Fibroblast of lung (primary cell): ENCODE results near the gene LRRC10B.

Source experiments
- EZH2 ChIP-seq: IDR thresholded peaks from 2 replicates; pipeline ENCODE4 v1.5.1; 2012; ENCODE audit warnings: low read length, control low read depth, mild to moderate bottlenecking; ENCODE audit errors: missing control alignments
- TF ChIP-seq, protein P1 (sequence below), 2 donors: IDR thresholded peaks in 1 of 2; conservative IDR thresholded peaks in 1 of 2; 1 replicate in 1 of 2; 2 replicates in 1 of 2; pipeline ENCODE4 v1.5.1; 2011 to 2012; ENCODE audit warnings: low read length in 2 of 2, control low read depth in 1 of 2, inconsistent platforms in 1 of 2, low read depth in 1 of 2, mild to moderate bottlenecking in 1 of 2

DNA sequence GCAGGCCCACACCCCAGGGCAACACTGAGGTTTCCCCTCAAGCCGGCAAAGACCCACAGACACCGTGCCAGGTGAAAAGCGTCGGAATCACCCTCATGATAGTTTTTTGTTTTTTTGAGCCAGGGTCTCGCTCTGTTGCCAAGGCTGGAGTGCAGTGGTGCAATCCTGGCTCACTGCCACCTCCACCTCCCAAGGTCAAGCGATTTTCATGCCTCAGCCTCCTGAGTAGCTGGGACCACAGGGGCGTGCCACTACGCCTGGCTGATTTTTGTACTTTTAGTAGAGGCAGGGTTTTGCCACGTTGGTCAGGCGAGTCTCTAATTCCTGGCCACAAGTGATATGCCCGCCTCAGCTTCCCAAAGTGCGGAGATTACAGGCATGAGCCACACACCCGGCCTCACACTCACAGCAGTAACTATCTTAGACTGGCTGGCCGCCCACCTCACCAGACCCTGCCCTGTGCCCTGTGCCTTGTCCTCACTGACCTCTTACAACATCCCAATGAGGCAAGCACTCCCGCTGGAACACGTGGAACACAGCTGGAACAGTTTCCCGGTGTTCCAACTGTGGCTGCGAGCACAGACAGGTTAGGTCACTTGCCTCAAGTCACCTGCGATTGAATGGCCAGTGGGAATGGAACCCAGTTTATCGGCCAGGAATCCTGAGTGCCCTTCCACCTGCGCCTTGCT, 21.1 kb downstream of the LRRC10B start:
- TF ChIP-seq, protein P1, sequence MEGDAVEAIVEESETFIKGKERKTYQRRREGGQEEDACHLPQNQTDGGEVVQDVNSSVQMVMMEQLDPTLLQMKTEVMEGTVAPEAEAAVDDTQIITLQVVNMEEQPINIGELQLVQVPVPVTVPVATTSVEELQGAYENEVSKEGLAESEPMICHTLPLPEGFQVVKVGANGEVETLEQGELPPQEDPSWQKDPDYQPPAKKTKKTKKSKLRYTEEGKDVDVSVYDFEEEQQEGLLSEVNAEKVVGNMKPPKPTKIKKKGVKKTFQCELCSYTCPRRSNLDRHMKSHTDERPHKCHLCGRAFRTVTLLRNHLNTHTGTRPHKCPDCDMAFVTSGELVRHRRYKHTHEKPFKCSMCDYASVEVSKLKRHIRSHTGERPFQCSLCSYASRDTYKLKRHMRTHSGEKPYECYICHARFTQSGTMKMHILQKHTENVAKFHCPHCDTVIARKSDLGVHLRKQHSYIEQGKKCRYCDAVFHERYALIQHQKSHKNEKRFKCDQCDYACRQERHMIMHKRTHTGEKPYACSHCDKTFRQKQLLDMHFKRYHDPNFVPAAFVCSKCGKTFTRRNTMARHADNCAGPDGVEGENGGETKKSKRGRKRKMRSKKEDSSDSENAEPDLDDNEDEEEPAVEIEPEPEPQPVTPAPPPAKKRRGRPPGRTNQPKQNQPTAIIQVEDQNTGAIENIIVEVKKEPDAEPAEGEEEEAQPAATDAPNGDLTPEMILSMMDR (conservative IDR thresholded peaks at IDR 0.05 in 1 of 2, IDR thresholded peaks at IDR 0.05 in 1 of 2; ENCODE audit: low read depth in 1 of 2, low read length in 2 of 2): no peak
- no peak for TF ChIP-seq EZH2
